NK-92 treated with Interleukin-12 subunit alpha and Interleukin-12 subunit beta, amount 100 ng/mL, for 24 hours (cell line): ENCODE measurements around the gene RNF130.

Experiments used
- DNase-seq: peaks from one replicate; lab custom pipeline; 2025; lab: John Stamatoyannopoulos, UW

The RNF130 gene

GRCh38 chr5:180084638-180085561, 13.3 kb upstream of the RNF130 start:
- no peak for DNase-seq

DNA sequence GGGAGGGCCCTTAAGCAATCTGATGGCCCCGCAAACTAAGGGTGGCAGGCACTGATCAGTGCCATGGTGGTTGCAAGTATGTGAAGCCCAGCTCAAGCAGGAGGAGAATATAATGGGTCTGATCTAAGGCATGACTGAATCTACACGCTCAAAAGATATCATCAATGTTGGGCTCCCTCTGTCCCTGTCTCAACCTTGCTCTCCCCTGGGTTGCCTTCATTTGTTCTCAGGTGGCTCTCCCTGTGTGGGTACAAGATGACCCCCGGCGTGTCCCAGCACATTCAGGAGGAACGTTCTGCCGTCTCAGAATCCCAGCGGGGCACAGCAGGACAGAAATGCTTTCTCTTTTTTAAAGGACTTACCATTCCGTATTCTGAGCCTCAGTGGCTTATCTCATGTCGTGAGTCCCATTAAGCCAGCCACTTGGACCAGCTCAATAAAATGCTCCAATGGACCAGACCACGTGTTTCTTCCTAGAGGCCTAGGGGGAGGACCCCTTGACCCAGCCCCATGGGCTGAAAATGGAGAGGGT, 12.0 kb upstream of the RNF130 start:
- no peak for DNase-seq

DNA sequence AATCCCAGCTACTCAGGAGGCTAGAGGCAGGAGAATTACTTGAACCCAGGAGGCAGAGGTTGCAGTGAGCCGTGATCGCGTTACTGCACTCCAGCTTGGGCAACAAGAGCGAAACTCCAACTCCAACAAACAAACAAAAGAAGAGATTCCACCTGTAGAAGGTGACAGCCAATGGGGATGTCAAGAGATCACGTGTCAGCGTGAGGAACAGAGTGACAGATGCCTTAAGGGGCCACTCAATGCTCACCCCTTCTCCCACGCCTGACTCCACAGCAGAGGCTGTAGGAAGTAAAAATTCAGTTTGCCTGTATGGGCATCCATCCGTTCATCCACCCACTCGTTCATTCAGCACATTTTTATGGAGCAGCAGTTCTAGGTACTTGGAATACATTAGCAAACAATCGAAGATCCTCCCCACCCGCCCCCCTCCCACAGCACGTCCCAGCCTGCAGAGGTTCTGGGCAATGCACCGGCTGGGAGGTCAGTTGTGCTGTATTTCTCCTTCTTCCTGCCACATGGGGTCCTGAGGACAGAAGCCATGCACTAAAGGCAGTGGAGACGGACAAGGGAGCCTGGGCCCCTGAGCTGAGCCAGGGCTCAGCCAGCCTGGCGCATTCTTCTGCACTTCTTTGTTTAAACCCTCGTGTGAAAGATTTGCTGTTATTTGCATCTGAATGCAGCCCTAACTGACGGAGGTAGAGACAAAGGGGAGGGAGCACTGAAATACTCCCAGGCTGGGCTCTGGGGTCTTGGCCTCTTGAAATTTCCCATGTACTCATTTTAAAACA, 11.3 kb upstream of the RNF130 start:
- no peak for DNase-seq

DNA sequence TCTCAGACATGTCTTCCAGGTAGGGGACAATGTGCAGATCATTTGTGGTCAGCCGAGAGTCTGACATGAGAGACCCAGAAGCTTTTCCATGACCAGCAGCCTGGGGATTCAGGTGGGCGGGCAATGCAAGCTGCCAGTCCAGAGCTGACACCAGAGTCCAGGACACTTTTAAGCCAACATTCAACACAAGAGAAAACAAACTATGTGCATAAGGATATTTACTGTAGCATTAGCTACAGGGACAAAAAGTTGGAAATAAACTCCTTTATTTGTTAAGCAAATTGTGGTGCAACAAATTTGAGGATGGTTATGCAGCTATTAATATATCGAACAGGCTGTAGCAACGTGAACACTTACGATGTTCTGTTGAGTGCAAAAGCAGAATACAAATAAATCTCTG, 9.9 kb upstream of the RNF130 start:
- no peak for DNase-seq

- DNase-seq, result no peak
Measured at GRCh38 chr5:180080486-180081280, 9.1 kb upstream of the RNF130 start.

- DNase-seq, result no peak
Measured at GRCh38 chr5:180079702-180080466, 8.3 kb upstream of the RNF130 start.

DNA sequence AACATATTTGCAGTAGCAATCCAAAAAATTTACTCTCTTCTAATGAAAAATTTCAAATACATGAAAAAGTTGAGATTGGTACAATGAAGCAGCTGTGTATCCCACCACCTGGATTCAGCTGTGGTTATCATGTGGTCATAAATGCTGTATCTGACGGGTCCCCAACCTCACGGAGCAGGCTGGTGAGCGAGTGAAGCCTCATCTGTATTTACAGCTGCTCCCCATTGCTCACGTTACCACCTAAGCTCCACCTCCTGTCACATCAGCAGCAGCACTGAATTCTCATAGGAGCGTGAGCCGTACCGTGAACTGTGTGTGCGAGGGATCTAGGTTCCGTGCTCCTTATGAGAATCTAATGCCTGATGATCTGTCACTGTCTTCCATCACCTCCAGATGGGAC, 6.8 kb upstream of the RNF130 start:
- no peak for DNase-seq

GRCh38 chr5:180077594-180078284, 6.2 kb upstream of the RNF130 start:
- DNase-seq, result no peak

DNA sequence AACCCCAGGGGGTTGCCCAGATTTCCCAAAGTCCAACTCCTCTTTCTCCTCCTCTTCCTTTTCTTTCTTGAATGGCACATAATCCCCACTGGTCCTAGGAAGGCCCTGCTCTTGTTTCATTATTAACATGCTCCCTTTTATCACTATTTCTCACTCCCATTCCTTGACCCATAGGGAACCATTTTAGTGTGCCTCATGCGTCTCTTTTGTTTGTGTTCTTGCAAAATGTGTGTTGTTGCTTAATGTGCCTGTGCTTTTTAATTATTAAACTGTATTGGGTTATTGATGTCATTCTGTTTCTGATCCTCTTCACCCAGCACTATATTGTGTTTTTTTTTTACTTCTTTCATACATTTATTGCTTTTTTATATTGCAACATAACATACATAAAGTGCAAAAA, 4.1 kb upstream of the RNF130 start:
- no peak for DNase-seq

GRCh38 chr5:180074462-180074861, 2.9 kb upstream of the RNF130 start:
- no peak for DNase-seq

GRCh38 chr5:180072556-180072955, 997 bp upstream of the RNF130 start:
- DNase-seq, result no peak

DNA sequence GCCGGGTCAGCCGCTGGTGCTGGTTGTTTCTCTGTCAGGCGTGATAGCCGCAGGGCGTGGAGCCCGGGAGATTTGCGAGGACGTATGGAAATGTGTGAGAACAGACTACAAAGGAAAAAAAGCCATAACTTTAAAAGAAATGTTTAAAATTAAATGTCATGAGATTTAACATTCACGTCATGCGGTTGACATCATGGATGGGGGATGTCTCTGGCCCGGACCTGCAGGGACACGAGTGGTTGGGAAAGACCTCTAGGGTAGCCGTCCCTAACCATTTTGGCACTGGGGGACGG, 643 bp upstream of the RNF130 start:
- DNase-seq, result no peak

- DNase-seq, result no peak
Measured at GRCh38 chr5:180070756-180071530, 616 bp downstream of the RNF130 start.

GRCh38 chr5:180069589-180070247, 1.8 kb downstream of the RNF130 start:
- DNase-seq, result no peak

GRCh38 chr5:180068519-180069090, 3.0 kb downstream of the RNF130 start:
- no peak for DNase-seq

DNA sequence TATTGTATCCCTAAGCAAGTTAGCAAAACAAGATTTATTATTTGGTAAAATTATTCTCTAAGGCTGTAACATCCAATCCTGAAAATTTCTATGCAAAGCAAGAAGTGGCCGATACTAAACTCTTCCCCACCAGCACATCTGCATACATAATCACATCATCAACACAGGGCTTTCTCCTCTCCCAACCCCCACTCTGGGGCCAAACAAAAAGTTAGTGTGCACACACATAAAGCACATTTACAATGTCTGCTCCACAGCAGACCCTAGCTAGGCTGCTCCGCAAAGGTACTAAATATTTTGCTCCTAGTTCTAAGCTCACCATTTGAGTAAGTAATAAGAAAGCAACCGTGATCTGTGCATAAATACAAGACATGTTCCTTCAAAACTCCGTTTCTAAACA, 3.6 kb downstream of the RNF130 start:
- DNase-seq, result no peak

- no peak for DNase-seq
Measured at GRCh38 chr5:180060192-180060591, 11.4 kb downstream of the RNF130 start.

DNA sequence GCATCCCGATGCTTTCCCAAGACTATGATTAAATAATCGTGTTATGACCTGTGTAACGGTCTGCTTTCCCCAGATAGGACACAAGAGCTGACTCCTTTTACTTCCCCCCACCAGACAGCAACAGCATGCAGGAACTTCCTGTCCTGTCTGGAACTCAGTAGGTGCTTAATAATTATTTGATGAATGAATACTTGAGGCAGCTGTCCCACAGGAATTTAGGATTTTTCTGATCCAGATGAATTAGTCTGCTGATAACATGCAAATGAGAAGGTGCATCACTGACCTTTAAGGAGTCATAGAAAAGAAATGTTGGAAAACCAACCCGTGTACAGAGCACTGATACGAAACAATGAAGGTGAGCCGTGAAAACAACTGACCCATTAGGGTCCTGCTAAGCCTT, 12.2 kb downstream of the RNF130 start:
- DNase-seq, result no peak

- DNase-seq, result no peak
Measured at GRCh38 chr5:180056153-180056552, 15.4 kb downstream of the RNF130 start.
